RWPE2 (cell line): Measurements from ENCODE around the gene PSAP.
A peak's percentile ranks its signal among the peaks of the same experiment; 100 is the strongest.

Experiments
- ATAC-seq: fragments of 200-7000 bp; cut with Tn5 transposase; 3 replicates; pipeline ENCODE4 v1.9.1; 2021; ENCODE audit warnings: low read depth
- DNase-seq: peaks from one replicate; pipeline ENCODE4 v3.0.0-alpha.2; 2020; ENCODE audit warnings: low spot score
- H3K27ac ChIP-seq: fragments of 450-650 bp; 2 replicates; pipeline ENCODE4 v1.5.1; 2017; ENCODE audit warnings: mild to moderate bottlenecking; ENCODE audit not compliant: poor library complexity, severe bottlenecking
- H3K27me3 ChIP-seq: fragments of 250-450 bp; sonication (Bioruptor Pico); 2 replicates; pipeline ENCODE4 v1.5.1; 2021; ENCODE audit warnings: mild to moderate bottlenecking, moderate library complexity; ENCODE audit not compliant: insufficient read depth, poor library complexity, severe bottlenecking
- H3K36me3 ChIP-seq: fragments of 250-450 bp; sonication (Bioruptor Pico); 2 replicates; pipeline ENCODE4 v1.5.1; 2020; ENCODE audit warnings: low read depth, mild to moderate bottlenecking, moderate library complexity
- H3K4me1 ChIP-seq: fragments of 250-450 bp; sonication (Bioruptor Pico); 2 replicates; pipeline ENCODE4 v1.5.1; 2021; ENCODE audit warnings: mild to moderate bottlenecking, moderate library complexity; ENCODE audit not compliant: insufficient read depth, poor library complexity, severe bottlenecking
- H3K4me3 ChIP-seq: fragments of 250-450 bp; sonication (Bioruptor Pico); 2 replicates; pipeline ENCODE4 v1.5.1; 2021; ENCODE audit warnings: mild to moderate bottlenecking, moderate library complexity; ENCODE audit not compliant: severe bottlenecking
- H3K9me3 ChIP-seq: fragments of 250-450 bp; sonication (Bioruptor Pico); 2 replicates; pipeline ENCODE4 v1.5.1; 2021; ENCODE audit warnings: mild to moderate bottlenecking, moderate library complexity; ENCODE audit not compliant: severe bottlenecking
- CTCF ChIP-seq: fragments of 450-650 bp; IDR thresholded peaks from one replicate; pipeline ENCODE4 v1.5.1; 2017; ENCODE audit warnings: mild to moderate bottlenecking, moderate library complexity; ENCODE audit not compliant: poor library complexity, severe bottlenecking

PSAP gene

GRCh38 chr10:71893258-71893815 is 42.3 kb upstream of the PSAP start:
- H3K36me3 ChIP-seq: no peaks in the 10 kb centered on the region
- no peak overlapping the region for H3K4me3 ChIP-seq
- peaks cover 4% of the 10 kb centered on the region for H3K4me1 ChIP-seq
- no peak overlapping the region for H3K27ac ChIP-seq
- no peaks in the 10 kb centered on the region for H3K27me3 ChIP-seq
- DNase-seq (no peak), ATAC-seq (no peak)
- TF ChIP-seq CTCF: no peak
- H3K9me3 ChIP-seq: no peaks in the 10 kb centered on the region

- Histone ChIP-seq H3K27ac (no peak overlapping the region), H3K4me1 (peaks cover 4% of the 10 kb centered on the region), H3K9me3 (no peaks in the 10 kb centered on the region), H3K4me3 (no peak overlapping the region), H3K36me3 (no peaks in the 10 kb centered on the region), H3K27me3 (no peaks in the 10 kb centered on the region)
- TF ChIP-seq CTCF: no peak
- DNase-seq (no peak), ATAC-seq (no peak)
These were observed 40.4 kb upstream of the PSAP start for GRCh38 chr10:71891437-71891836.

GRCh38 chr10:71889388-71889987 is 38.4 kb upstream of the PSAP start:
- no peak for DNase-seq

GRCh38 chr10:71888623-71889387 is 37.8 kb upstream of the PSAP start:
- peak; percentile 24 for TF ChIP-seq CTCF
- H3K27me3 ChIP-seq: no peaks in the 10 kb centered on the region
- peak overlapping the region; percentile 40 for H3K4me3 ChIP-seq
- DNase-seq: no peak
- no peaks in the 10 kb centered on the region for H3K9me3 ChIP-seq
- H3K27ac ChIP-seq: peak overlapping the region; percentile 59
- H3K36me3 ChIP-seq: no peaks in the 10 kb centered on the region
- peaks cover 4% of the 10 kb centered on the region for H3K4me1 ChIP-seq
- peak; percentile 84 for ATAC-seq

More at GRCh38 chr10:71889388-71889987, 38.4 kb upstream of the PSAP start:
- Histone ChIP-seq H3K4me3 (peak overlapping the region; percentile 40), H3K36me3 (no peaks in the 10 kb centered on the region), H3K4me1 (peaks cover 4% of the 10 kb centered on the region), H3K9me3 (no peaks in the 10 kb centered on the region), H3K27ac (peak overlapping the region; percentile 59), H3K27me3 (no peaks in the 10 kb centered on the region)
- no peak for TF ChIP-seq CTCF
- peak; percentile 23; the same call in 1 of the 3 replicates for ATAC-seq
